HEK293 (cell line): ENCODE data around the gene KRTAP3-2.

Source experiments
- CTCF ChIA-PET: fragments of 350-600 bp; formaldehyde crosslinking; extraction: SDS; loops from one replicate; lab custom pipeline; 2021; ENCODE audit warnings: antibody characterized with exemption; lab: Yijun Ruan, JAX
- POLR2A ChIA-PET: fragments of 300-600 bp; formaldehyde crosslinking; extraction: SDS; loops from one replicate; lab custom pipeline; 2020; ENCODE audit warnings: antibody characterized with exemption, inconsistent platforms; lab: Yijun Ruan, JAX
- H3K27ac ChIP-seq: fragments of 200-500 bp; sonication (Bioruptor generic); 2 replicates; pipeline ENCODE4 v1.5.1; 2014; ENCODE audit warnings: low read depth, low read length, control low read depth, inconsistent platforms; ENCODE audit errors: extremely low read depth
- H3K36me3 ChIP-seq, 2 experiments: fragments of 200-500 bp in 1 of 2; sonication (Bioruptor generic) in 1 of 2; 1 replicate in 1 of 2; 2 replicates in 1 of 2; pipeline ENCODE4 v1.5.1; 2014 to 2017; ENCODE audit warnings: inconsistent platforms in 2 of 2, low read length in 2 of 2; ENCODE audit not compliant: control insufficient read depth in 2 of 2, insufficient read depth in 1 of 2
- H3K4me1 ChIP-seq: fragments of 200-500 bp; sonication (Bioruptor generic); 2 replicates; pipeline ENCODE4 v1.5.1; 2014; ENCODE audit warnings: mild to moderate bottlenecking, low read length, inconsistent platforms; ENCODE audit not compliant: control insufficient read depth, insufficient read depth
- H3K4me3 ChIP-seq: 2 replicates; pipeline ENCODE4 v1.5.1; 2011; ENCODE audit warnings: low read depth, mild to moderate bottlenecking, control low read depth, low read length, moderate library complexity
- H3K9me3 ChIP-seq: fragments of 200-500 bp; sonication (Bioruptor generic); 2 replicates; pipeline ENCODE4 v1.5.1; 2014; ENCODE audit warnings: low read depth, low read length, inconsistent platforms; ENCODE audit not compliant: control insufficient read depth, insufficient read depth
- CTCF ChIP-seq: fragments of 450-650 bp; formaldehyde crosslinking; IDR thresholded peaks from 2 replicates; pipeline ENCODE4 v1.5.1; 2016; ENCODE audit warnings: missing biosample characterization, missing genetic modification characterization
- KLF16 ChIP-seq: fragments of 450-650 bp; formaldehyde crosslinking; IDR thresholded peaks from 2 replicates; pipeline ENCODE4 v1.5.1; 2017; ENCODE audit warnings: missing biosample characterization, missing genetic modification characterization
- KLF17 ChIP-seq: fragments of 450-650 bp; formaldehyde crosslinking; IDR thresholded peaks from 2 replicates; pipeline ENCODE4 v1.5.1; 2016; ENCODE audit warnings: missing biosample characterization, missing genetic modification characterization
- OSR2 ChIP-seq: fragments of 450-650 bp; formaldehyde crosslinking; IDR thresholded peaks from 2 replicates; pipeline ENCODE4 v1.5.1; 2016; ENCODE audit warnings: missing biosample characterization, missing genetic modification characterization
- OVOL3 ChIP-seq: fragments of 450-650 bp; formaldehyde crosslinking; IDR thresholded peaks from 2 replicates; pipeline ENCODE4 v1.5.1; 2016; ENCODE audit warnings: missing biosample characterization, missing genetic modification characterization
- SCRT2 ChIP-seq: fragments of 450-650 bp; formaldehyde crosslinking; IDR thresholded peaks from 2 replicates; pipeline ENCODE4 v1.5.1; 2016; ENCODE audit warnings: missing biosample characterization, missing genetic modification characterization
- TRIM28 ChIP-seq: IDR thresholded peaks from 2 replicates; pipeline ENCODE4 v1.6.1; 2011; ENCODE audit warnings: low read length, control low read depth, borderline replicate concordance
- WT1 ChIP-seq: fragments of 450-650 bp; formaldehyde crosslinking; IDR thresholded peaks from 2 replicates; pipeline ENCODE4 v1.5.1; 2016; ENCODE audit warnings: missing biosample characterization, missing genetic modification characterization
- ZBTB10 ChIP-seq: fragments of 450-650 bp; formaldehyde crosslinking; IDR thresholded peaks from 2 replicates; pipeline ENCODE4 v1.5.1; 2016; ENCODE audit warnings: missing biosample characterization, missing genetic modification characterization
- ZFHX2 ChIP-seq: fragments of 450-650 bp; formaldehyde crosslinking; conservative IDR thresholded peaks from 2 replicates; pipeline ENCODE4 v1.5.1; 2016; ENCODE audit warnings: missing biosample characterization, missing genetic modification characterization
- ZFP41 ChIP-seq: fragments of 450-650 bp; formaldehyde crosslinking; IDR thresholded peaks from 2 replicates; pipeline ENCODE4 v1.5.1; 2016; ENCODE audit warnings: missing biosample characterization, missing genetic modification characterization, borderline replicate concordance
- ZNF112 ChIP-seq: fragments of 450-650 bp; formaldehyde crosslinking; IDR thresholded peaks from 2 replicates; pipeline ENCODE4 v1.5.0; 2017; ENCODE audit warnings: missing biosample characterization, missing genetic modification characterization
- ZNF19 ChIP-seq: fragments of 450-650 bp; formaldehyde crosslinking; IDR thresholded peaks from 2 replicates; pipeline ENCODE4; 2016; ENCODE audit warnings: missing biosample characterization, missing genetic modification characterization, low read depth
- ZNF302 ChIP-seq: fragments of 450-650 bp; formaldehyde crosslinking; IDR thresholded peaks from 2 replicates; pipeline ENCODE4 v1.5.1; 2016; ENCODE audit warnings: missing biosample characterization, missing genetic modification characterization, low read depth
- ZNF362 ChIP-seq: fragments of 450-650 bp; formaldehyde crosslinking; IDR thresholded peaks from 2 replicates; pipeline ENCODE4 v1.5.1; 2016; ENCODE audit warnings: missing biosample characterization, missing genetic modification characterization
- ZNF518A ChIP-seq: fragments of 450-650 bp; formaldehyde crosslinking; conservative IDR thresholded peaks from 2 replicates; pipeline ENCODE4 v1.5.1; 2016; ENCODE audit warnings: low read depth, missing biosample characterization, missing genetic modification characterization
- ZNF560 ChIP-seq: fragments of 450-650 bp; formaldehyde crosslinking; IDR thresholded peaks from 2 replicates; pipeline ENCODE4 v1.5.1; 2017; ENCODE audit warnings: missing biosample characterization, missing genetic modification characterization, borderline replicate concordance
- ZNF561 ChIP-seq: fragments of 450-650 bp; IDR thresholded peaks from 2 replicates; pipeline ENCODE4 v1.5.1; 2018; ENCODE audit warnings: missing biosample characterization, missing genetic modification characterization, borderline replicate concordance
- ZNF596 ChIP-seq: fragments of 450-650 bp; IDR thresholded peaks from 2 replicates; pipeline ENCODE4 v1.5.0; 2018; ENCODE audit warnings: missing biosample characterization, mild to moderate bottlenecking, missing genetic modification characterization, moderate library complexity
- ZNF610 ChIP-seq: fragments of 450-650 bp; formaldehyde crosslinking; IDR thresholded peaks from 2 replicates; pipeline ENCODE4 v1.5.1; 2016; ENCODE audit warnings: missing biosample characterization, missing genetic modification characterization, borderline replicate concordance
- ZSCAN30 ChIP-seq: fragments of 450-650 bp; IDR thresholded peaks from 2 replicates; pipeline ENCODE4 v1.5.1; 2018; ENCODE audit warnings: missing biosample characterization, mild to moderate bottlenecking, missing genetic modification characterization, moderate library complexity

The KRTAP3-2 gene

GRCh38 chr17:41009936-41010335 is 10.2 kb upstream of the KRTAP3-2 start (continued):
- TF ChIP-seq ZNF112 (no peak), ZNF19 (no peak), SCRT2 (tag by site-specific recombination) (no peak), ZNF610 (tag by site-specific recombination) (no peak), CTCF (no peak), OSR2 (tag by site-specific recombination) (no peak)

GRCh38 chr17:41009301-41009760 is 9.6 kb upstream of the KRTAP3-2 start:
- no peak for TF ChIP-seq ZNF518A (tag by site-specific recombination)
- TF ChIP-seq ZNF560 (tag by site-specific recombination): no peak
- TF ChIP-seq ZNF561: no peak
- TF ChIP-seq KLF16: no peak
- no peak for TF ChIP-seq ZNF362 (tag by site-specific recombination)
- no peak for TF ChIP-seq WT1 (tag by site-specific recombination)
- no peak for TF ChIP-seq ZSCAN30 (tag by site-specific recombination)
- TF ChIP-seq ZBTB10: no peak
- no peak for TF ChIP-seq ZFP41 (tag by site-specific recombination)
- TF ChIP-seq ZNF596 (tag by site-specific recombination): no peak
- no peak for TF ChIP-seq ZFHX2 (tag by site-specific recombination)
- TF ChIP-seq KLF17 (tag by site-specific recombination): no peak
- no peak for TF ChIP-seq OVOL3 (tag by site-specific recombination)
- no peak for TF ChIP-seq ZNF302 (tag by site-specific recombination)
- no peak for TF ChIP-seq TRIM28
- CTCF ChIA-PET: interaction anchor here (0.5 kb wide), 1 partner anchor 559 kb away, joined by 5 read pairs; no protein-coding TSS in a partner anchor
- Histone ChIP-seq H3K36me3 (no peaks in the 10 kb centered on the region), H3K27ac (no peak overlapping the region), H3K9me3 (no peaks in the 10 kb centered on the region), H3K4me1 (no peaks in the 10 kb centered on the region), H3K4me3 (no peak overlapping the region)
- POLR2A ChIA-PET: no interaction called here
